Pancreas (tissue), 10 donors: ENCODE data around the gene SBF2. TPM values are rescaled to one million over a fixed set of nuclear protein-coding genes. Genes with fewer than 3 reads are reported as not detected.

Experiments used
- ATAC-seq, 4 donors: fragments of 200-7000 bp; cut with Tn5 transposase; one replicate each; pipeline versions ENCODE4 v1.8.0 to v1.9.1; 2020; ENCODE audit warnings: mild to moderate bottlenecking in 4 of 4, moderate library complexity in 4 of 4
- DNase-seq, 6 donors: peaks; one replicate each; pipeline ENCODE4 v3.0.0-alpha.2; 2020
- FAIRE-seq: peaks from 2 replicates; lab custom pipeline; 2012; peaks lifted over from hg19 to GRCh38; lab: Jason Lieb, UNC
- H3K27ac ChIP-seq, 4 donors: fragments of 200-600 bp; sonication (generic); 1 replicate in 3 of 4; 2 replicates in 1 of 4; pipeline versions ENCODE4 v1.5.0 to v1.8.0; 2020
- H3K27me3 ChIP-seq, 4 donors: fragments of 200-600 bp; one replicate each; pipeline ENCODE4 v1.8.0; 2021
- H3K36me3 ChIP-seq, 3 donors: fragments of 200-600 bp; sonication (generic) in 1 of 3; one replicate each; pipeline versions ENCODE4 v1.5.0 to v1.8.0; 2020 to 2021
- H3K4me1 ChIP-seq, 3 donors: fragments of 200-600 bp; one replicate each; pipeline ENCODE4 v1.8.0; 2021
- H3K4me3 ChIP-seq, 4 donors: fragments of 200-600 bp; sonication (generic) in 2 of 4; one replicate each; pipeline versions ENCODE4 v1.5.0 to v1.8.0; 2020 to 2021
- H3K9me3 ChIP-seq, 4 donors: fragments of 200-600 bp; one replicate each; pipeline ENCODE4 v1.8.0; 2021
- WGBS, 2 donors: extraction: QIAGEN DNeasy Blood & Tissue Kit; methylation state at CpG; one replicate each; pipeline ENCODE4 v1.1.7; 2013; 5-methylcytosine and 5-hydroxymethylcytosine counted together
- intact Hi-C, 3 donors: fragments of 100-400 bp; cut with DNase I; formaldehyde crosslinking; loops; one replicate each; pipeline versions ENCODE4 v1.11.1 to v1.14.2; 2022
- polyA plus RNA-seq, 2 donors: library from polyadenylated mRNA; stranded (reverse); fragments of 200-250 nt; gene quantifications; one replicate each; pipeline ENCODE4 v1.2.3, GENCODE V29; 2013
- total RNA-seq, 6 donors: library from RNA; stranded (reverse); fragmentation: NEBNext Ultra II Directional in 4 of 6; extraction: Animal tissue kit (Norgen Biotek cat#: 25700) in 4 of 6; gene quantifications; one replicate each; pipeline versions ENCODE4 v1.2.1 to v1.2.4, GENCODE V29; 2021 to 2023
- TF ChIP-seq, protein P1 (sequence below), 4 donors: fragments of 200-600 bp; sonication (generic) in 3 of 4; IDR thresholded peaks; one replicate each; pipeline versions ENCODE4 v1.5.0 to v1.8.0; 2021; ENCODE audit warnings: antibody characterized with exemption in 4 of 4
- donor health status: healthy with polysubstance abuse.
- donor health status: DM: no; HTN: no; CAD: no; lungs with moderate emphysema.
- donor health status: DM: no; HTN: no; CAD: no.
- donor health status: control.
- donor health status: control.
- donor health status: Bipolar disorder and iron deficiency.
- donor health status: DM: yes; HTN: yes; CAD: no.
- donor health status: DM: no; HTN: no; CAD: no.
- donor health status: DM: no; HTN: no; CAD: no.
- donor health status: DM: yes; HTN: yes; CAD: no.

The SBF2 gene
- total and polyA plus RNA-seq, 8 donors, result 4.6 to 21.8 (median 10.3) TPM

DNA sequence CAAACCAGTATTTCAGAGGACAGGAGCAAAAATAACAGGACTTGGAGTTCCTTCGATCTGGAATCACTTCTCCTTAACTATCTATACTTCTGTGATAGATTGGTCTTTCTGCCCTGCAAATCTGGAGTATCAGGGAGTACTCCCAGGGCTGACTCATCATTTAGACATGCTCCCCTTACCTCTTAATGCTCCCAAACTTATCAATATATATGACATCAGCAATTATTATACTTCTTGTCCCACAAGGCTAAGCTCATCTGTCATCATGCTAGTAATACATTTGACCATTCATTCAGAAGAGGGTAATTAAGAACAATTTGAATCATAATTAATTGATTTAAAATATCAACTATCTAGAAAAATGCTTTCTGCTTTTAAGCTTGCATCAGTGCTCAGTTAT is 466.3 kb downstream of the SBF2 start:
- no peak for DNase-seq
- Histone ChIP-seq H3K9me3 (no peaks in the 10 kb centered on the region), H3K36me3 (no peaks in the 10 kb centered on the region), H3K4me1 (peaks cover 0 to 5% (median 0%) of the 10 kb centered on the region in 3 donors), H3K27ac (no peak overlapping the region), H3K4me3 (no peak overlapping the region), H3K27me3 (no peaks in the 10 kb centered on the region)
- ATAC-seq, result no peak
- TF ChIP-seq, protein P1, sequence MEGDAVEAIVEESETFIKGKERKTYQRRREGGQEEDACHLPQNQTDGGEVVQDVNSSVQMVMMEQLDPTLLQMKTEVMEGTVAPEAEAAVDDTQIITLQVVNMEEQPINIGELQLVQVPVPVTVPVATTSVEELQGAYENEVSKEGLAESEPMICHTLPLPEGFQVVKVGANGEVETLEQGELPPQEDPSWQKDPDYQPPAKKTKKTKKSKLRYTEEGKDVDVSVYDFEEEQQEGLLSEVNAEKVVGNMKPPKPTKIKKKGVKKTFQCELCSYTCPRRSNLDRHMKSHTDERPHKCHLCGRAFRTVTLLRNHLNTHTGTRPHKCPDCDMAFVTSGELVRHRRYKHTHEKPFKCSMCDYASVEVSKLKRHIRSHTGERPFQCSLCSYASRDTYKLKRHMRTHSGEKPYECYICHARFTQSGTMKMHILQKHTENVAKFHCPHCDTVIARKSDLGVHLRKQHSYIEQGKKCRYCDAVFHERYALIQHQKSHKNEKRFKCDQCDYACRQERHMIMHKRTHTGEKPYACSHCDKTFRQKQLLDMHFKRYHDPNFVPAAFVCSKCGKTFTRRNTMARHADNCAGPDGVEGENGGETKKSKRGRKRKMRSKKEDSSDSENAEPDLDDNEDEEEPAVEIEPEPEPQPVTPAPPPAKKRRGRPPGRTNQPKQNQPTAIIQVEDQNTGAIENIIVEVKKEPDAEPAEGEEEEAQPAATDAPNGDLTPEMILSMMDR (IDR thresholded peaks at IDR 0.05), result no peak
- no peak for FAIRE-seq
- intact Hi-C loops, result no loop called here
- 57 to 72% methylated on average over 1 of the region's 1 CpG for whole genome bisulfite sequencing, 2 donors

DNA sequence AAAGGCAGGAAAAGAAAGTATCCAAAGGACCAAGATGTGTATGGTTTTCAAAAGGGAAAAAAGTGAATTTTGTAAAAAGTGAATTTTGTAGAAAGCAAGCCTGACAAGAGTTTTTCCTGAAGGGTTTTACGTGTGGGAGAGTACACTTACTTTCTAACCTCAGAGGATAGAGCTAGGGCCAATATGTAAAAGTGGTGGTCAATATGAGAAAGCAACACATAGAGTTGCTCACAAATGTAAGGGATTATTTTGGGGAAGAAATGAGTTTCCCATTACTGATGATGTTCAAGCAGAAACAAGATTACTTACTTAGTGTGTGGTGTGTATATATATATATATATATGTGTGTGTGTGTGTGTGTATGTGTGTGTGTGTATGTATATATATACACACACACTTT is 467.6 kb downstream of the SBF2 start:
- no peak for ATAC-seq
- H3K27ac ChIP-seq, result no peak overlapping the region
- no peaks in the 10 kb centered on the region for H3K9me3 ChIP-seq
- FAIRE-seq, result no peak
- no peak for DNase-seq
- H3K27me3 ChIP-seq, result no peaks in the 10 kb centered on the region
- WGBS, 2 donors, result 82 to 92% methylated on average over 1 of the region's 1 CpG
- TF ChIP-seq, protein P1 (IDR thresholded peaks at IDR 0.05), result no peak
- no peak overlapping the region for H3K4me3 ChIP-seq
- H3K4me1 ChIP-seq, result peaks cover 0 to 5% (median 0%) of the 10 kb centered on the region in 3 donors
- intact Hi-C loops, result no loop called here
- H3K36me3 ChIP-seq, result no peaks in the 10 kb centered on the region

DNA sequence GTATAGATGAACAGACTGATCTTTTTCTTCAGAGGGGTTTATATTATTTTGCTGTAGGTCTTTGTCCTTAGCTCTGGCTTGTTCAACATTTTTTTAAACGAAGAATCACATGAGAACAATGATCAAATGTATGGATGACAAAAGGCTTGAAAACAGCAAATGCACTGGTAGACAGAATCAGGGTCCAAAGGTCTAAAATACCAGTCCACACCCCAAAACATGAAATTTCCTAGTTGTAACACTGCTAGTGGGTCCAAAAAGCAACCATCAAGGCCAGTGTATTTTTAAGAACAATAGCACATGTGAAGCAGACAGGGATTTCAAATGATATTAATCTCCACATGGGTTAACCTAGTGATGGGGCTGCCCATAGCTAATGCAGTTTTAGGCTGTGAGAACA is 468.1 kb downstream of the SBF2 start:
- FAIRE-seq, result no peak
- Histone ChIP-seq H3K36me3 (no peaks in the 10 kb centered on the region), H3K4me1 (peaks cover 0 to 5% (median 0%) of the 10 kb centered on the region in 3 donors), H3K27ac (no peak overlapping the region), H3K9me3 (no peaks in the 10 kb centered on the region), H3K27me3 (no peaks in the 10 kb centered on the region), H3K4me3 (no peak overlapping the region)
- intact Hi-C loops, result no loop called here
- ATAC-seq, result no peak
- WGBS, 2 donors, result 82% methylated on average over 1 of the region's 1 CpG
- DNase-seq, result no peak
- TF ChIP-seq, protein P1 (IDR thresholded peaks at IDR 0.05), result no peak

DNA sequence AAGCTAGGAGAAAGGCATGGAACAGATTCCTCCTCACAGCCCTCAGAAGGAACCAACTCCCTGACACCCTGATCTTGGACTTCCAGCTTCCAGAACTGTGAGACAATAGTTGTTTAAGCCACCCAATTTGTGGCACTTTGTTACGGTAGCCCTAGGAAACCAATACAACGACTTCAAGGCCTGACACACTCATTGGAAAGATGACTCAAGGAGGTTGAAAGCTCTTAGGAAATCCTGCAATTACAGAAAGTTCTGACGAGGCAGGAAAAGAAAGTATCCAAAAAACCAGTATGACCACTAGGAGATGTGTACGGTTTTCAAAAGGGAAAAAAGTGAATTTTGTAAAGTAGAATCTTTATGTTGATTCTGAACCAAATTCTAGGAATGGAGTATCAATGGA is 468.7 kb downstream of the SBF2 start:
- WGBS, 2 donors, result 86% methylated on average over 4 of the region's 4 CpGs

DNA sequence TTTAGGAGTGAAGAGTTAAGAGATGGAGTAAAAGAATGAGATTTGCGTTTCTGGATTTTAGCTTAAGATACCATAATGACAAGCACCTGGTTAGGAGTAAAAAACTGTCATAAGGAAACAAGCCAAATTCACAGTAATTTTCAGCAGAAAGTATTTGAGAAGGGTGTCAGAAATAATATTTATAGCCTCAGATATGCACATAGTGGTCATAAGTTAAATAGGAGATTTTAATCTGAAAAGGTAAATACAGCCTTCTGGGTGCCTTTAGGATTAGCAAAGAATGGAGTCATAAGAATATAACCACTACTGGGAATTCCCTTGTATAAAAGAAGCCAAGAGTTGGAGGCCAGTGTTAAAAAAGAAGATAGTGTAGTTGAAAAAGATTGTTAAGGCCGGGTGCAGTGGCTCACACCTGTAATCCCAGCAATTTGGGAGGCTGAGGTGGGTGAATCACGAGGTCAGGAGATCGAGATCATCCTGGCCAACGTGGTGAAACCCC is 470.1 kb downstream of the SBF2 start:
- FAIRE-seq (no peak), DNase-seq (no peak), ATAC-seq (no peak)
- TF ChIP-seq, protein P1 (IDR thresholded peaks at IDR 0.05), result no peak
- intact Hi-C loops, result no loop called here
- Histone ChIP-seq H3K4me3 (no peak overlapping the region), H3K9me3 (no peaks in the 10 kb centered on the region), H3K36me3 (no peaks in the 10 kb centered on the region), H3K4me1 (peaks cover 0 to 5% (median 0%) of the 10 kb centered on the region in 3 donors), H3K27me3 (no peaks in the 10 kb centered on the region), H3K27ac (no peak overlapping the region)
- WGBS, 2 donors, result 83 to 84% methylated on average over 5 of the region's 5 CpGs

More for the DNA sequence above, 468.7 kb downstream of the SBF2 start:
- TF ChIP-seq, protein P1 (IDR thresholded peaks at IDR 0.05), result no peak
- no peaks in the 10 kb centered on the region for H3K9me3 ChIP-seq
- FAIRE-seq (no peak), DNase-seq (no peak), ATAC-seq (no peak)
- no peak overlapping the region for H3K27ac ChIP-seq
- H3K27me3 ChIP-seq, result no peaks in the 10 kb centered on the region
- peaks cover 0 to 5% (median 0%) of the 10 kb centered on the region in 3 donors for H3K4me1 ChIP-seq
- intact Hi-C loops, result no loop called here
- no peaks in the 10 kb centered on the region for H3K36me3 ChIP-seq
- no peak overlapping the region for H3K4me3 ChIP-seq
